Measurements from ENCODE around the gene THAP3. TPM values are rescaled to one million over a fixed set of nuclear protein-coding genes. Genes with fewer than 3 reads are reported as not detected.

The THAP3 gene
- total and polyA plus RNA-seq, 9 of the 15 experiments (the other 6 are each of a cell fraction or from before 2014, with no cell fraction given): 1.9 to 31.2 (median 18.2) TPM

- TF ChIP-seq CREB3L1 (IDR thresholded peaks at IDR 0.05; ENCODE audit: borderline replicate concordance, low read depth) (no peak), BHLHE40 (IDR thresholded peaks at IDR 0.05; ENCODE audit: low read length) (peak; percentile 71), NFE2 (IDR thresholded peaks at IDR 0.05; ENCODE audit: low read depth) (peak; percentile 100), ZBTB43 (CRISPR knock-in tag; IDR thresholded peaks at IDR 0.05) (no peak), RFX1 (IDR thresholded peaks at IDR 0.05) (no peak), ZNF280A (IDR thresholded peaks at IDR 0.05; ENCODE audit: low read depth, partially characterized antibody) (no peak), ZNF830 (CRISPR knock-in tag; IDR thresholded peaks at IDR 0.05) (no peak), CHCHD3 (CRISPR knock-in tag; IDR thresholded peaks at IDR 0.05) (no peak), ZNF133 (CRISPR knock-in tag; IDR thresholded peaks at IDR 0.05) (no peak), ZNF561 (CRISPR knock-in tag; conservative IDR thresholded peaks at IDR 0.05) (no peak), SRSF3 (IDR thresholded peaks at IDR 0.05; ENCODE audit: insufficient read depth, low read length) (no peak), ZNF212 (CRISPR knock-in tag; IDR thresholded peaks at IDR 0.05) (0 out of 2 replicates have a peak, but pooled peaks have one; percentile 31), CREB5 (CRISPR knock-in tag; IDR thresholded peaks at IDR 0.05) (no peak), ZNF277 (CRISPR knock-in tag; IDR thresholded peaks at IDR 0.05; ENCODE audit: borderline replicate concordance) (0 out of 2 replicates have a peak, but pooled peaks have one; percentile 42), ATF2 (CRISPR knock-in tag; IDR thresholded peaks at IDR 0.05) (no peak), ZNF197 (CRISPR knock-in tag; IDR thresholded peaks at IDR 0.05; ENCODE audit: low read depth) (peak; percentile 64; the same call in 1 of the 2 replicates), SMAD1 (IDR thresholded peaks at IDR 0.05; ENCODE audit: low read depth, low read length, partially characterized antibody) (peak; percentile 61), RAD21 (CRISPR knock-in tag; conservative IDR thresholded peaks at IDR 0.05 in 1 of 2, IDR thresholded peaks at IDR 0.05 in 1 of 2) (no peak)
These were observed 23.4 kb upstream of the THAP3 start (continued) for GRCh38 chr1:6601049-6601922.

All from K562 (cell line).